IPS-15b (cell line): ENCODE results near the gene MYO7B.

Experiments
- H3K27me3 ChIP-seq: one replicate; pipeline ENCODE4 v1.6.1; 2013; ENCODE audit warnings: low read length; ENCODE audit not compliant: control insufficient read depth, insufficient read depth
- H3K36me3 ChIP-seq: one replicate; pipeline ENCODE4 v1.6.1; 2013; ENCODE audit warnings: low read length; ENCODE audit not compliant: control insufficient read depth, insufficient read depth
- H3K4me1 ChIP-seq: one replicate; pipeline ENCODE4 v1.6.1; 2013; ENCODE audit warnings: mild to moderate bottlenecking, low read length; ENCODE audit not compliant: control insufficient read depth, insufficient read depth
- H3K4me3 ChIP-seq: one replicate; pipeline ENCODE4 v1.5.1; 2013; ENCODE audit warnings: low read depth, low read length
- H3K9ac ChIP-seq: one replicate; pipeline ENCODE4 v1.6.1; 2013; ENCODE audit warnings: low read depth, mild to moderate bottlenecking, low read length
- H3K9me3 ChIP-seq: one replicate; pipeline ENCODE4 v1.6.1; 2013; ENCODE audit warnings: mild to moderate bottlenecking, low read length; ENCODE audit not compliant: control insufficient read depth, insufficient read depth

Gene MYO7B

DNA sequence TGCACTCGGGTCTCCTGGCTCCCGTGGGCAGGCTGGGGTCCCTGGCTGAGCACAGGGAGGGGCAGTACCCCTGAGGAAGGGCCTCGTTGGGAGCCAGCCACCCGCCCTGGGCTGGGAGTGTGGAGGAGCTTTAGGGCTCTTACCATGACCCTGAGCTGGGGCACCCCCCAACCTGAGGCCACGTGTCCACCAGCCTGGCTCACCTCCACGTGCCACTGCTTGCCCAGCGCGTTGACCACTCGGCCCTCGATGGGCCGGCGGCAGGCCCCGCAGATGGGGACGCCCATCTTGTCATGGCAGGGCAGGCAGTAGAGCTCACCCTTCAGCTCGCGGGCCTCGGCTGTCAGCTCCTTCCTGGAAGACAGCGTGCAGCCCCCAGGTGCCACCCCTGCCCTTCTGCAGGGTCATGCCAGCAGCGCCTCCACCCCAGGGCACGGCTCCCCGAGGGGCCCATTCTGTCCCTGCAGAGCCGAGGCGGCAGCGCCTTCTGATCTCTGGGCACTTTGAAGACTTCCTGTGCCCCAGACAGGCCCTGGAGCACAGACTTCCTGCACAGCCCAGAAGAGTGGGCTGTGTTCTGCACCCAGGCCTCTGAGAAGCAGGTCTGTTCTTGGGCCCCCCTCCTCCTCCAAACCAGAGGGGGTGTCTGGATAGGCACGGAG lies 106.5 kb downstream of the MYO7B start:
- Histone ChIP-seq H3K9me3 (no peaks in the 10 kb centered on the region), H3K27me3 (no peaks in the 10 kb centered on the region), H3K36me3 (no peaks in the 10 kb centered on the region), H3K4me3 (no peak overlapping the region), H3K4me1 (peaks cover 9% of the 10 kb centered on the region), H3K9ac (no peak overlapping the region)

DNA sequence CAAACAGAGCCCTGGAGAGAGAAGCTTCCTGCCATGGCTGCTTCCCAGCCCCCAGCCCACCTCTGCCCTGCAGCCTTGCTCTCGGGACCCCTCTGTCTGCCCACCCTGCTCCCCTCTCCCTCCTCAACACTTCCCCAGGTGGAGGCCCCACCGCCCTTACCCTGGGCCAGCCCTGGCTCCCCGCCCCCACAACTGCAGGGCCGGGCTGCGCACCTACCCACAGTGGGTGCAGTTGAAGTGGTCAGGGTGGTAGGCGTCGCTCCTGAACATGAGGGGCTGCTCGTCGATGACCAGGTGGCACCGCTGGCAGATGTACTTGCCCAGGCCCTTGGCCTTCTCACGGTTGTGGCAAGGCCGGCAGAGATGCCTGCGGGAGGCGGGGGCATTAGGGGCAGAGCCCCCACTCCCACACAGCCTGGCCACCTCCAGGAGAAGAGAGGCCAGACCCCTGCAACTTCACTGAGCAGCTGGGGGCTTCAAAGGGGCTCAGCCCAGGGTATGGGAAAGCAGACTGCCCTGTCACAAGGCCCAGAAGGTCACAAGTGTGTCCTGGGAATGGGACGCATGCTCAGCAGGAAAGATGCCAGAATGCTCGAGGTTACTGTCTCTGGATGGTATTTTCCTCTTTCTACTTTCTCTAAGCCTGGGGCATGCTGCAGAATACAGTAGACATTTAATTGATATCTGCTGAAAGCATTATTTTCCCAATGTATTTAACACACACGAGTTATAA lies 107.4 kb downstream of the MYO7B start:
- Histone ChIP-seq H3K4me3 (no peak overlapping the region), H3K36me3 (no peaks in the 10 kb centered on the region), H3K9ac (no peak overlapping the region), H3K9me3 (no peaks in the 10 kb centered on the region), H3K4me1 (peaks cover 3% of the 10 kb centered on the region), H3K27me3 (no peaks in the 10 kb centered on the region)

DNA sequence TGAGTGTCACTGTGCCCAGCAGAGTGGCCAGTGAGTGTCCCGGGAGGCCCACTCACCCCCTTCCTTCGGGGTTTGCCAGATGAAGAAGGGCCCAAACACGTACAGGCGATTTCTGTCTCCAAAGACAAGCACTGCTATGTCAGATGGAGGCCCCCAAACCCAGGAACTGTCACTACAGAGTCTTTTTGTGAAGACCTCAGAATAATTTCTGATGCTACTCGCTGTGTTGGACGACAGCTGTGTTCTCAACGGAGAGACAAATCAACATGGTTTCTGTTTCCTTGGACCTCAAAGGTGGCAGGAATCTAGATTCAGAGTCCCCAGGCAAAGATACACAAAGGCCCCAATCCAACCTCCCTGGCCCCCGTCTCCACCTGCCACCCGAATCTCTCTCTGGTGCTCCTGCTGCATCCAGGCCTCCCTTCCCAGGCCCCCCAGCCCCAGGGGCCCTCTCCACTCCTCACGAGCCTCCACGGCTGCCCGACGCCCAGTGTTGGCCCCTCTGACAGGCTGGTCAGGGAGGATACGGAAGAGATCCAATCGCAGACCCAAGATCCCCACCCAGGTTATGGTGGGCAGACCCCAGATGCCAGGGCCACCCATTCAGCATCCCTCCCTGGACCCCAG lies 108.1 kb downstream of the MYO7B start:
- Histone ChIP-seq H3K27me3 (no peaks in the 10 kb centered on the region), H3K36me3 (no peaks in the 10 kb centered on the region), H3K9me3 (no peaks in the 10 kb centered on the region), H3K9ac (no peak overlapping the region), H3K4me1 (no peaks in the 10 kb centered on the region), H3K4me3 (no peak overlapping the region)

DNA sequence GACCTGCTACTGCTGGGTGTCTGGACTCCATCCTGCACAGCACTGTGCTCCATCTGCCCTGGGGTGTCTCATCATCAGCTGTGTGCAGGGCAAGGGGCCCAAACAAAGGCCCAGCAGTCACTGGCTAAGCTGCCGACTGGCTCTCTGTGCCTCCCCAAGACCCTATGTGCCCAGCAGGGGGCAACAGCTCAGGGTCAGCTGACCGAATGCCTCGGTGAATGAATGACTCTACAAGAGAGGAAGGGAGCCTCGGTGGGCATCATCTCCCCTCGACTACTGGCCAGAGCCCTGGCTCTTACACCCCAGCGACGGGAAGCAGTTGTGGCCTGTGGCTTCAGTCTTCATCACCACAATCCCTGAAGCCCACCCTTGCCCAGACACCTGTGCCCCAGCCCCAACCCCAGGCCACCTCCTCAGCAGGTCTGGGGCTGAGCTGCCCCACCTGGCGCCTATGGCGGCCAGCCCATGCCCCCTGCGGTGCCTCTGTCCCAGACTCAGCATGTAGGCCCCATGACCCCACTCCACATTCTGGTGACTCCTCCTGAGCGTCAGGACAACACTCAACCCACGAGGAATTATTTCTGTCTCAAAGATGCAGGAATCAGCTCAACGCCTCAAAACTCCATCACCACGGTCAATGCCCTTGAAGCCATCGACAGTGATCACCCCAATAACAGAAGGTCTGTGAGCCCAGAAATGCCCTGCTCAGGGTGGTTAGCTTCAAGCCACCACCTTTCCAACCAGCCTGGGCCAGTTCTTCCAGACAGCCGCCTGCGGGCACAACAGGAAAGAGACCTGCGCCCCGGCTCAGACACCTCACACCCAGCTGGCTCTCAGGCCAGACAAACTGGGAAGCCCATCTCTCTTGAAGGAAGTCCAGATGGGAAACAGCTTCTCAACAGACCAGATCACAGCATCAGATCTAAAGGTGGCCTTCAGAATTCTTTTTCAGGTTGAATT lies 108.9 kb downstream of the MYO7B start:
- H3K4me3 ChIP-seq = no peak overlapping the region
- H3K36me3 ChIP-seq = no peaks in the 10 kb centered on the region
- no peak overlapping the region for H3K9ac ChIP-seq
- no peaks in the 10 kb centered on the region for H3K9me3 ChIP-seq
- H3K27me3 ChIP-seq = no peaks in the 10 kb centered on the region
- H3K4me1 ChIP-seq = no peaks in the 10 kb centered on the region

DNA sequence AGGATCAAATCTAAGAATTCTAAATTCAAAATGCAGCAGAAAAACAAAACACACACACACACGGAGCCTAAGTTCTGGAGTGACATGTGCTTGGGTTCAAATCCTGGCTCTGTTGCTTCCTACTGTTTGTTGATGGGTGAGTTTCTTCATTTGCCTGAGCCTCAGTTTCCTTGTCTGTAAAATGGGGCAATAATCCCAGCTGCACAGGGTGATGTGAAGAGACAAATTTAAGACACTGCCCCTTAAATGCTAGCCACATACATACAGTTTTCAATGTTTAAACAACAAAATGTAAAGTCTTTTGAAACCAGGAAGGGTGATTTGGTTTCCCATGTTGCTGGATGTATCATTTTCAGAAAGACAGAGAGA lies 109.5 kb downstream of the MYO7B start:
- no peaks in the 10 kb centered on the region for H3K9me3 ChIP-seq
- no peaks in the 10 kb centered on the region for H3K4me1 ChIP-seq
- no peak overlapping the region for H3K9ac ChIP-seq

DNA sequence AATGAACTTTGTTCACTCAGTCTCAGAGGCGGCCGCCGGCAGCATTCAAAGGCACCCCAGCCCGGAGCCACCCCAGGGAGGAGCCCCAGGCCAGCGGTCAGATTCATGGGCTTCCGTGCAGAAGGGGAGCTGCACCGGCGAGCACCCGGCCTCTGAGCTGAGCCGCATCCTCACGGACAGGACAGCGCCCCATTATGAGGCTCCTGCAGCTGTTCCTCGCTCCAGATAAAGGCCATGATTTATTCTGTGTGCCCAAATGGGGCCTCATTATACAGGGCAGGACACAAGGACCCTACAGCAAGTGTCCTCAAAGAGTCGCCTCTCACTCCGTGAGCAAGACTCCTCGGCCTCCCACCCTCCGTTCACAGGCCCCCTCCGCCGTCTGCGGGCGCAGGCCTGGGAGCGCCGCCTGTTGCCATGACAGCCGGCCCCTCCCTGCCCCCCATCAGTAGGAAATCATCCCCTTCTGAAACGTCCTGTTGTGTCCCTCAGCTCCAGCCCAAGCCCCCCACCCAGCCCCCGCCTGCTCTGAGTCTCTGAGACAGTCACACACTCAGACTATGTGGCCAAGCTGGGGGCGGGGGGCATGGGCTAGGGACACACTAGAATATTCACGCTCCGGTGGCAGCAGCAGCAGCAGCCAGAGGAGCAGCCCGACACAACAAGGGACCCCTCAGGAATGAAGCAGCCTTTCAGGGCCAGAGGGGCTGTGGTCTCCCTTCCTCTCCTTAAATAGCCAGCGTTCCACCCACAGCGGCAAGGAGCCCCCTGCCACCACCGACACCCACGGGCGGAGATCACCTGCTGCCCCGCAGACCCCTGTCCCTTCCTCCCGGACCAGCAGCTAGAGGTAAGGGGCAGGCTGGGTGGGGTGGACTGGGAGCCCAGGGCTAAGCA lies 110.2 kb downstream of the MYO7B start, which contains the start of gene GPR17:
Gene GPR17, plus strand, starts transcription at position 759 of the 897 bp plus-strand sequence. CDS start 4,583 bp downstream, outside the sequence.
- Histone ChIP-seq H3K4me3 (no peak within 1 kb of the TSS), H3K9ac (no peak within 1 kb of the TSS), H3K27me3 (no peaks in the 10 kb centered on the region), H3K36me3 (no peaks in the 10 kb centered on the region), H3K4me1 (no peaks in the 10 kb centered on the region), H3K9me3 (no peaks in the 10 kb centered on the region)

More for the DNA sequence above, 109.5 kb downstream of the MYO7B start:
- Histone ChIP-seq H3K4me3 (no peak overlapping the region), H3K27me3 (no peaks in the 10 kb centered on the region), H3K36me3 (no peaks in the 10 kb centered on the region)

DNA sequence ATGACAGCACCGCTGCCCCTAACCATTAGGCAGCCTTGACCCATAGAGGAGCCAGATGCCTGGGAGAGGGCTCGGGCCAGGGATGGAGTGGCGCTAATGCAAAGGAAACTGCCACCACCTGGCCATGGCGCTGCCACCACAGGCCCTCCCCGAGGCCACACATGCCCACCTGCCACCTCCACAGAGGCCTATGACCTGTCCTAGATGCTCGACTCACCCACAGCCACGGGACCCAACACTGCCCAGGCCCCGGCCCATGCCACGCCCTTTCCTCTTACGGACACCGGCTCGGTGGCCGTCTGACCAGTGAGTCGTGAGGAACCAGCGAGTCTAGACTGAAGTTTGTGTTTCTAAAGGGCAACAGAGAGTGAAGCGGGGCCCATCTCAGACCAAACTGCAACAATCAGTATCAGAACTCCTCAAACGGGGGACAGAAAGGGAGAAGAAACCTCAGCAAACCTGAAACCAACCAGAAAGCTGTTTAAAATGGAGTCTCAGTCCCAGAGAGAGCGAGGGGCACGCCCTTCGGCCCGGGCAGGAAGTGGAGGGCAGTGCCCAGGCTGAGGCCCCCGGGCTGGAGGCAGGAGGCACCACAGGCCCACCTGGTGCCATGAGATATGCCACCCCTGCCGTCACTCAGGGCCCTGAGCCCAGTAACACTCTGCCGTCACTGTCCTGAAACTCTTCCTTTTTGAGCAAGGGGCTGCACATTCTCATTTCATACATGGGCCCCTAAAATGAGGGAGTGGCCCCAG lies 111.2 kb downstream of the MYO7B start:
- H3K27me3 ChIP-seq = no peaks in the 10 kb centered on the region
- H3K4me1 ChIP-seq = no peaks in the 10 kb centered on the region
- H3K4me3 ChIP-seq = no peak overlapping the region
- H3K9me3 ChIP-seq = no peaks in the 10 kb centered on the region
- no peaks in the 10 kb centered on the region for H3K36me3 ChIP-seq
- no peak overlapping the region for H3K9ac ChIP-seq

DNA sequence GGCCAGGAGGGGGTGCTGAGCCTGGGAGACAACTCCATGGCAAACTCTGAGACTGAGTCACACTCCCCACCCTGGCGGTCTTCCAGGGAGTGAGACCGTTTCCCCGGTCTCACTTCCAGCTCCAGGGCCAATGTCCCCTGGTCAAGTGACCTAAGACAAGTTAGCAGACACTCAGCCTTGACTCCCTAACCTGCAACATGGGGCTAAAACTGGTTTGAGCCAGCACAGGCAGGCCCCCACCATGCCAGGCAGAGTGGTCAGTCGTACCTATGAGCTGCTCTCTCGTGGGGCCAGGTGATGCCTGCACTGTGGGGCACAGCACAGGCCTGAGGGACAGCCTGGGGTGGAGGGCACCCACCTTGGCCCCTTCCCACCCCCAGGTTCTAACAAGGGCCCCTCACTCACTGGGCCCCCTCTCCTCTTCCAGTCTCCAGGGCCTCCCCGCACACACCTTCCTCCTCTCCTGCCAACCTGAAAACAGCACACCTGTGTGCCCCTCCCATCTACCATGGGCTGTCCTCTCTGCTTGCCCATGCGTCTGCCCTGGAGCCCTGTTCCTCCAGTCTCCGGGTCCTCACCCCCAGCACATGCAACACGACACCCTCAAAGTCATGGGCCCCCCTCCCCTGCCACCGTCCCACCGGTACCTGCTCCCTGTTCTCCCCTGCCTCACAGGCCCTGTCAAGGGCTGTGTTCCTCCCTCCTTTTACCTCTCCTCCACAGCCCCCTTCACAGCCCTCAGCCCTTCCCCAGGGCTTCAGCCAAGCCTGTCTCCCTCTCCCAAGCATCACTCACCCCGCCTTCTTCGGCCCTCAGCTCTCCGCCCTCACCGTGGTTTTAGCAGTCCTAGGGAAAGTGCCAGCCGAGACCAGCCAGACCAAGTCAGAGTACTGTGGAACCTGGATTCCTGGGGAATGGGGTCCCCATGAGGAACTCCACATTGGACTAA lies 112.0 kb downstream of the MYO7B start:
- Histone ChIP-seq H3K27me3 (no peaks in the 10 kb centered on the region), H3K9me3 (no peaks in the 10 kb centered on the region), H3K4me3 (no peak overlapping the region), H3K36me3 (no peaks in the 10 kb centered on the region), H3K9ac (no peak overlapping the region), H3K4me1 (no peaks in the 10 kb centered on the region)

DNA sequence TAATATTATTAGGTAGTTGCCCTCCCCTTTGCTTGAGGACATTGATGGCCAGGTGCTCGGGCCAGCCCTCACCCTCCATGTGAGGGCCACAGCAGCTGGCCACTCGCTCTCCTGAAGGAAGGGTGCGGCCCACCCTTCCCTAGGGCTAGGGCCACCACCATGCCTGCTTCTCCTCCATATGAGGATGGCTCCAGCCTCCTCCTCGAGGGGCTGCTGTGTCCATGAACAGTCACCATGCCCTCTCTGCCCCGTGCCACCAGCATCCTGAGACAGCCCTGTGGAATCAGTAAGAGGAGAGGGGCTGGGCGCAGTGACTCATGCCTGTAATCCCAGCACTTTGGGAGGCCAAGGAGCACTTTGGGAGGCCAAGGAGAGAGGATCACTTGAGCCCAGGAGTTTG lies 112.8 kb downstream of the MYO7B start:
- no peak overlapping the region for H3K4me3 ChIP-seq
- H3K9me3 ChIP-seq = no peaks in the 10 kb centered on the region
- H3K36me3 ChIP-seq = no peaks in the 10 kb centered on the region
- no peaks in the 10 kb centered on the region for H3K27me3 ChIP-seq
- H3K4me1 ChIP-seq = no peaks in the 10 kb centered on the region
- H3K9ac ChIP-seq = no peak overlapping the region
